AG04450 (cell line): Measurements from ENCODE around the gene CSGALNACT2. TPM values are rescaled to one million over a fixed set of nuclear protein-coding genes. Genes with fewer than 3 reads are reported as not detected.

Experiments used
- CTCF ChIA-PET: fragments of 300-600, 350-600 bp; formaldehyde crosslinking; extraction: SDS; loops from one replicate; lab custom pipeline; 2022; ENCODE audit warnings: antibody characterized with exemption, inconsistent platforms; lab: Charles Lee
- POLR2A ChIA-PET: fragments of 350-600 bp; formaldehyde crosslinking; extraction: SDS; loops from one replicate; lab custom pipeline; 2021; ENCODE audit warnings: antibody characterized with exemption, inconsistent platforms; lab: Yijun Ruan, JAX
- DNase-seq: peaks from one replicate; pipeline ENCODE4 v3.0.0-alpha.2; 2011; ENCODE audit warnings: low read depth, low spot score
- H3K27ac ChIP-seq: one replicate; pipeline ENCODE4 v1.5.1; 2012; ENCODE audit warnings: low read depth, low read length, control low read depth
- H3K27me3 ChIP-seq: one replicate; pipeline ENCODE4 v1.6.0; 2012; ENCODE audit warnings: low read length; ENCODE audit not compliant: control insufficient read depth, insufficient read depth
- H3K4me3 ChIP-seq: 2 replicates; pipeline ENCODE4 v1.5.1; 2011; ENCODE audit warnings: mild to moderate bottlenecking, low read depth, low read length, control low read depth
- H3K9me3 ChIP-seq: 2 replicates; pipeline ENCODE4 v1.5.1; 2012; ENCODE audit warnings: low read length; ENCODE audit not compliant: control insufficient read depth, insufficient read depth
- CTCF ChIP-seq: IDR thresholded peaks from 2 replicates; pipeline ENCODE4 v1.5.1; 2011; ENCODE audit warnings: low read depth, low read length, control low read depth, inconsistent platforms
- polyA plus RNA-seq: library from polyadenylated mRNA; depleted of rRNA; stranded (reverse); fragments of >200 nt; gene quantifications from 2 replicates; pipeline ENCODE4 v1.2.3, GENCODE V29; 2011

CSGALNACT2 gene
- polyA plus RNA-seq, 1 experiment: 23.0 TPM

DNA sequence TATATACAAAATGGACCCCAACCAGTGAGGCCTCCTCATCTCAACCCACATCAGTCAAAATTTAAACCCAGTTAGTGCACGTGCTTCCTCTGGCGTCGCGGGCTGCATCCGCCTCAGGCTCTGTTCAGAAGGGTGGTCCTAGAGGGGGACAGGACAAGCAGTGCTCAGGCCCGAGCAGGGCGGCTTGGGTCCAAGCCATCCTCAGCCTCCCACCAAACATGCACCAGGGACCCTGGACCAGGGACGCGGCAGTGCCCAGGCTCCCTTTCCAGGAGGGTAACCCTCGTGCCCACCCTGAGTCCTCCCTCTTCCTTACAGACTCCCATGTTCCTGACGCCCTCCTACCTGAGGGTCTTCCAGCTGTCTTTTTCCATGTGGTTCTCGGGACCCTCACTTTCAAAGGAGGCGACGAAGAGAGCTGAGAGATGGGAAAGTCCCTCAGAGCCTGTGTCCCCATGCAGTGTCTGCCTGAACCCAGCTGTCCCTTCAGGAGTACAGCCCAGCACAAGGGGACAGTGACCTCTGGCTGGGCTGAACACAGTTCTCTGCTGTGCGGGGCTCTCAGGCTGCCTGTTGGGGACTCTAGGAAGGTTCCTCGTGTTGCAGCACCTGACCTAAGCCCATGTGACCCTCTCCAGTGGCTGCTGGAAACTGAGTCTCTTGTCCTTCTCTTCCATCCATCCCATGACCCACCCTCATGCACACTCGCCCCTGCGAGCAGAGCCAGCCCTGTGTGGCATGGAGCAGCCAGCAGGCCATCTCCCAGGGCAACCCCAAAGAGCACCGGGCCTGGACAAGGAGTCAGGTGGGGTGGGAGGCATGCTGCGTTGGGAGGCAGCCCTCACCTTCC is 58.1 kb downstream of the CSGALNACT2 start:
- Histone ChIP-seq H3K27me3 (peaks cover 7% of the 10 kb centered on the region), H3K27ac (no peak overlapping the region), H3K9me3 (no peaks in the 10 kb centered on the region; the same call in 1 of the 2 replicates), H3K4me3 (no peak overlapping the region)
- POLR2A ChIA-PET: no interaction called here
- no peak for TF ChIP-seq CTCF
- CTCF ChIA-PET: interaction anchor here (0.6 kb wide), 1 partner anchor 9 kb away, joined by 3 read pairs; no protein-coding TSS in a partner anchor
- no peak for DNase-seq

GRCh38 chr10:43196981-43197833 is 59.0 kb downstream of the CSGALNACT2 start:
- ChIA-PET POLR2A (no interaction called here), CTCF (interaction anchor here (0.7 to 1.2 kb wide), 3 partner anchors 8 to 34 kb away, joined by 3 to 4 read pairs (median 3); no protein-coding TSS in a partner anchor)
- H3K4me3 ChIP-seq: no peak overlapping the region

DNA sequence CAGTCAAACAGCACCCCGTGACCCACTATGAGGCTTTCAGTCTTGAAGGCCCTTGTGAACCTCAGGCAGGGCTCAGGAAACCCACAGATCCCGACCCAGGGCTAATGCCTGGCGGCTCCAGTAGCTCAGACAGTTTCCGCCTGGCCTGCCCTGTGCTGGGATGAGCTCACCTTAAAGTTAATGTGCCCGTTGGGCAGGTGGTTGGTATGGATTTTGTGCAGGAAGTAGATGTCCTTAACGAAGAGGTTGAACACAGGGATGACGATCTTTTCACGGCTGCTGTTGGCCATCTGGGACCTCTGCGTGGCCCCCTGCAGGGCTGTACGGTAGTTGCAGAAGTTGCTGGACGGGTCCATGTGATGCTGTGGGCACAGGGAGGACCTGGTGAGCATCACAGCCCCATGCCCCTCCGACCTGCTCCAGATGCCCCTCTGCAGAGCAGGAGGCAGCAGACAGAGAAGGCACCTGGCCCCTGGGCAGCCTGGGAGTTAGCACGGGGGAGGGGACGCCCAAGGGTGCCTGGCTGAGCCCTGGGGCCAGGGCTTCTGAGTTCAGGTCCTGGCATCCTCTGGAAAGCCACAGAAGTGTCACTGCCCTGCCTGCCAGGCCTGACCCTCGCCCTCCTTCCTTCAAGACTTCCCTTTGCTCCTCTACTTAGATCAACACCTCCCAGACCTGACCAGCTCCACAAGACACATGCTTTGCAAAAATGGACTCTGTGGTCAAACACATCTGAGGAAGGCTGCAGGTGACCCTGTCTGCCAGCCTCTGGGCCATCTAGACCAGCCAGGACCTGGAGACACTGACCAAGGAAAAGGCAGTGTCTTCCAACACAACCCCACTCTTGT is 59.8 kb downstream of the CSGALNACT2 start:
- no peak overlapping the region for H3K4me3 ChIP-seq
- ChIA-PET POLR2A (no interaction called here), CTCF (interaction anchor here (0.7 to 1.2 kb wide), 3 partner anchors 8 to 33 kb away, joined by 3 to 4 read pairs (median 3); no protein-coding TSS in a partner anchor)
- DNase-seq: no peak
- H3K9me3 ChIP-seq: no peaks in the 10 kb centered on the region; the same call in 1 of the 2 replicates
- H3K27ac ChIP-seq: no peak overlapping the region
- peaks cover 7% of the 10 kb centered on the region for H3K27me3 ChIP-seq
- peak; percentile 34 for TF ChIP-seq CTCF

More at GRCh38 chr10:43196981-43197833, 59.0 kb downstream of the CSGALNACT2 start:
- DNase-seq: no peak
- no peak for TF ChIP-seq CTCF
- Histone ChIP-seq H3K27me3 (peaks cover 7% of the 10 kb centered on the region), H3K9me3 (no peaks in the 10 kb centered on the region; the same call in 1 of the 2 replicates), H3K27ac (no peak overlapping the region)

DNA sequence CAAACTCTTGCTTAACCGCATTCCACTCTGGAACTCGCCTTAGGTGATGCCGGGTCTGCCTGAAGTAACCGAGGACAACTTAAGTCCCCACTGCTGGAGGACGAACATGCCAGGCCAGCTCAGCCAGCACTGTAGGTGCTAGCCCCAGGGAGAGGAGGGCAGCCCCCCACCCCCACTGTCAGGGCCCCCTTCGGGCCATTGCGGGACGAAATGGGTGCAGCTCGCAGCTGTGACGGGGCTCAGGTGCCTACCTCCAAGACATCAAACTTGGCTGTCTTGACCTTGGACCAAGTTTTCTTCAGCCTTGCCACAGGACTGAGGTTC is 60.4 kb downstream of the CSGALNACT2 start:
- ChIA-PET CTCF (no interaction called here), POLR2A (no interaction called here)
- no peak for TF ChIP-seq CTCF
- no peak overlapping the region for H3K27ac ChIP-seq
- H3K27me3 ChIP-seq: peaks cover 7% of the 10 kb centered on the region
- no peak overlapping the region for H3K4me3 ChIP-seq
- H3K9me3 ChIP-seq: peaks cover 4% of the 10 kb centered on the region; the same call in 1 of the 2 replicates
- DNase-seq: no peak
